ENCODE data around the gene IFT52.
"Not testable (repeated sequence)": the region's sequence is repeated elsewhere in the genome, so short reads cannot be mapped to it uniquely, and the experiment has no call there.

IFT52 gene

GRCh38 chr20:43653966-43654365, 63.2 kb downstream of the IFT52 start:
- no peak for DNase-seq

GRCh38 chr20:43655176-43655575, 64.4 kb downstream of the IFT52 start:
- not testable (repeated sequence) for DNase-seq

DNA sequence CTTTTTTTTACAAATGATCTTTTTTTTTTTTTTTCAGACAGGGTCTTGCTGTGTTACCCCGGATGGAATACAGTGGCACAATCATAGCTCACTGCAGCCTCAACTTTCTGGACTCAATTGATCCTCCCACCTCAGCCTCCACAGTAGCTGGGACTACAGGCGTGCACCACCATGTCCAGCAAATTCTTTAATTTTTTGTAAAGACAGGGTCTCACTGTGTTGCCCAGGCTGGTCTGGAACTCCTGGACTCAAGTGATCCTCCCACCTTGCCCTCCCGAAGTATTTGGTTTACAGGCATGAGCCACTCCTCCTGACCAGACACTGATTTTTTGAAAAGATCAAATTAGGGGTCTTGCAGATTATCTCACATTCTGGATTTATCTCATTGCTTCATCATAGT, 65.2 kb downstream of the IFT52 start:
- DNase-seq, result no peak

GRCh38 chr20:43658069-43658722, 67.5 kb downstream of the IFT52 start:
- DNase-seq, result no peak

GRCh38 chr20:43658723-43659419, 68.1 kb downstream of the IFT52 start:
- DNase-seq, result no peak

DNA sequence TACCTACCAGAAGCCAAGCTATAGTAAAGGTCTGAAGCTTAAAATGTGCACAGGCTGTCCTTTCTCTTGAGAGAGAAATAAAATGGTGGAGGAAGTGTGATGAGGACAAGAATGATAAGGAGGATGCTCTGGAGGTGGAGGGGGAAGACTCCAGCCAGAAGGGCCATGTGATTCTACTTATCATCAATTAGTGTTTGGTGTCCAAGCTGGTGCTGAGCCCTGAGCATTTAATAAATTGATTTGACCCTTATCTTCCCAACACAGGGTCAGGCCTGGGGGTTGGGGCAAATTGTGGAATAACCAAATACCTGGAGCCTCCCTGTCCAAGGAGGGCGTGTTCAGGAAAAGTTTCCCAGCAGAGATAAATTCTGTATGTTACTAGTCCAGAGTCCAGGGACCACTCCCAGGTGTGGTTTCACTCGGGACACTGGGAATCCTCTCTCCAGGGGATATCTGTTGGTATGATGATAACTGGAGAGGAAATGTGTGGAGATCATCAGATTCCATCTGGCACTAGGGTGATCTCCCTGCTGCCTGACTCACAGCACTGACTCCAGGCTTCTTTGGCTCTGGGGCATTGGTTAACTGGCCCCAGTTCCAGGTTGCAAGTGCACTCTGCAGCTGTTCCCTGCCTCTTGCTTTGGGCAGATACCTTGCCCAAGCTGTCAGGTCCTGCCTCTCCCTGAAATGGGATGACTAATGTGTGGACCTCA, 72.4 kb downstream of the IFT52 start:
- no peak for DNase-seq

GRCh38 chr20:43665466-43666176, 74.9 kb downstream of the IFT52 start:
- DNase-seq, result no peak

- peak; percentile 73 for DNase-seq
These were observed 75.9 kb downstream of the IFT52 start, which contains the start of gene MYBL2 for GRCh38 chr20:43666376-43667328. Gene MYBL2 (plus strand): TSS chr20:43667114. CDS start chr20:43667284, 170 bp downstream.

- DNase-seq, result no peak
These were observed 76.8 kb downstream of the IFT52 start for GRCh38 chr20:43667341-43668132.

DNA sequence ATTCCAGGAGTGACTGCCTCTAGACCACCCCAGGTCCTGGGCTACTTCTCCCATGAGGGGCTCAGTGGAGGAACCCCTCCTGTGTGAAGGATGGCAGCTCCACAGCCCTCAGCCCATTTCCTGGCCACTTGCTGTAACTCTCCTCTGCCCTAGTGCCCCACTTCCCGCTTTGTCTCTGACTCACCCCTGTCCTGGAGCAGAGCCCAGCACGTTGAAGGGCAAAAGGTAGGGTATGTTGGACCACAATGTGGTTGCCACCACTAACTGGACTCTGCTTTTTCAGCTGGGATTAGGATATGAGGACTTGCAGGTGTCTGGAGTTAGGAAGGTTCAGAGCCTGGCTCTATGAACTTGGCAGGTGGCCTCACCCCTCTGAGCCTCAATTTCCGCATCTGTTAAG, 78.6 kb downstream of the IFT52 start:
- no peak for DNase-seq

DNA sequence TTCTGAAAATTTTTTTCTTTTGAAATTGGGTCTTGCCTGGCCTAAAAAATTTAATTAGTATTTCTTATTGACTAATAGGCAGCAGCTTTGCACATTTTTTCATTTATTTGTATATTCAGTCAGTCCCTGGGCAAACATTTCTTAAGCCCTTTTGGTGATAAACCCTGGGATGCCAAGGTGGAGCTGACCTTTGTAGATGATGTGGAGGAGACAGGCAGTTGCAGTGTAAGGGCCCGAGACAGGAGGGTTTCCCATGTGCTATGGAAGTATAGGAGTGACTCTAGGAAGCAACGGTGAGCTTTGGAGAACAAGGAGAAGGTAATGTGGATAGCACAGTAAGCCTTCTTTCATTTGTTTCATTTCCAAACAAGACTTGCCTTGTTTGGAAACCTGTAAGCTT, 79.7 kb downstream of the IFT52 start:
- no peak for DNase-seq

DNA sequence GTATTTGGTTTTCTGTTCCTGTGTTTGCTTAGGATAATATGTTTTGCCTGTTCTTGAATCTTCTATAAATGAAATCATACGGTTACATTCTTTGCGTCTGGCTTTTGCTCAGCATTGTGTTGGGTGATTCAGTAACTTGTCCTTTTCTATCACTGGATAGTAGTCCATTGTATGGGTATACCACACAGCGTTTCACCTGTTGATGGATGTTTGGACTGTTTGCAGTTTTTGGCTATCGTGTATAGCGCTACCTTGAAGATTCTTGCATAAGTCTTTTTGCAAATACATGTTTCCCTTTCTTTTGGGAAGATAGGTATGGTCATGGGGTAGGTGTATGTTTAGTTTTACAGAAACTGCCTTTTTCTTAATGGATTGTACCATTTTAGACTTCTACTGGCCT, 85.6 kb downstream of the IFT52 start:
- DNase-seq, result no peak

- DNase-seq, result no peak
These were observed 90.2 kb downstream of the IFT52 start for GRCh38 chr20:43680981-43681380.

GRCh38 chr20:43681468-43681942, 90.8 kb downstream of the IFT52 start:
- peak; percentile 13 to 33 for DNase-seq

- DNase-seq, result peak; percentile 9 to 85
These were observed 91.3 kb downstream of the IFT52 start for GRCh38 chr20:43681991-43682410.

GRCh38 chr20:43682446-43682845, 91.7 kb downstream of the IFT52 start:
- DNase-seq, result no peak

- DNase-seq, result no peak
These were observed 96.1 kb downstream of the IFT52 start for GRCh38 chr20:43686820-43687219.

GRCh38 chr20:43689165-43689564, 98.4 kb downstream of the IFT52 start:
- no peak for DNase-seq

- no peak for DNase-seq
These were observed 100.3 kb downstream of the IFT52 start for GRCh38 chr20:43690943-43691598.

GRCh38 chr20:43691928-43692524, 101.3 kb downstream of the IFT52 start:
- DNase-seq, result peak; percentile 46 to 59
